K562 (cell line): ENCODE data around the gene NXF1. TPM values are rescaled to one million over a fixed set of nuclear protein-coding genes. Genes with fewer than 3 reads are reported as not detected.
A peak's percentile ranks its signal among the peaks of the same experiment; 100 is the strongest.

Experiments
- GABPA ChIP-seq: fragments of 200-800 bp; sonication (Bioruptor generic); conservative IDR thresholded peaks from 2 replicates; pipeline ENCODE4 v1.6.1; 2016; ENCODE audit warnings: low read depth, missing genetic modification characterization, missing compliant biosample characterization
- HNRNPLL ChIP-seq: fragments of 200-400 bp; formaldehyde crosslinking; IDR thresholded peaks from 2 replicates; pipeline ENCODE4 v1.6.1; 2017; ENCODE audit warnings: low read length, low read depth, mild to moderate bottlenecking; ENCODE audit not compliant: poor library complexity, severe bottlenecking
- ILK ChIP-seq: fragments of 450-650 bp; IDR thresholded peaks from 2 replicates; pipeline ENCODE4 v1.6.1; 2016; ENCODE audit warnings: missing genetic modification characterization, low read depth, mild to moderate bottlenecking, missing compliant biosample characterization, moderate library complexity, borderline replicate concordance
- KLF1 ChIP-seq: fragments of 450-650 bp; IDR thresholded peaks from 2 replicates; pipeline ENCODE4 v1.6.1; 2016; ENCODE audit warnings: missing genetic modification characterization, missing compliant biosample characterization
- KLF6 ChIP-seq: fragments of 250-450 bp; sonication (Bioruptor Pico); IDR thresholded peaks from 2 replicates; pipeline ENCODE4 v1.4.0; 2020; ENCODE audit warnings: mild to moderate bottlenecking, moderate library complexity, borderline replicate concordance
- MXI1 ChIP-seq: IDR thresholded peaks from 2 replicates; pipeline ENCODE4 v1.6.1; 2011; ENCODE audit warnings: low read depth, mild to moderate bottlenecking, improper control_type of control experiment, low read length
- RBM39 ChIP-seq: fragments of 200-400 bp; formaldehyde crosslinking; optimal IDR thresholded peaks from 2 replicates; pipeline ENCODE3; 2018; ENCODE audit warnings: low read depth, low read length
- SIX5 ChIP-seq, 2 experiments: IDR thresholded peaks; 2 replicates each; pipeline ENCODE4 v1.6.1; 2011; ENCODE audit warnings: low read length in 2 of 2, borderline replicate concordance in 1 of 2, low read depth in 1 of 2, mild to moderate bottlenecking in 1 of 2, moderate library complexity in 1 of 2; ENCODE audit not compliant: insufficient read depth in 1 of 2
- STAG1 ChIP-seq: sonication (generic); formaldehyde crosslinking; IDR thresholded peaks from 2 replicates; pipeline ENCODE4 v1.5.0; 2020; ENCODE audit warnings: missing genetic modification reagents, borderline replicate concordance
- polyA plus RNA-seq, 8 experiments: library from polyadenylated mRNA; depleted of rRNA in 4 of 8; stranded (reverse) in 5 of 8; unstranded in 3 of 8; fragments of >200 nt; fragmentation: Nextera tagmentation in 2 of 8; fragmentation: Illumina TruSeq in 1 of 8; extraction: Ambion mirVana in 2 of 8; extraction: Trizol in 1 of 8; gene quantifications; 2 replicates each; pipeline versions ENCODE4 v1.2.1 to v1.2.3, GENCODE V29; 2011 to 2014; ENCODE audit warnings: inconsistent platforms in 1 of 8, missing spikeins in 1 of 8
- total RNA-seq, 7 experiments: library from RNA; depleted of rRNA in 6 of 7; stranded (reverse); fragments of >200 nt in 6 of 7; fragmentation: Illumina TruSeq in 2 of 7; extraction: Trizol in 2 of 7; gene quantifications; 2 replicates each; pipeline versions ENCODE4 v1.2.1 to v1.2.3, GENCODE V29; 2011 to 2021; ENCODE audit warnings: low replicate concordance in 1 of 7
- TF ChIP-seq, protein P1 (sequence below): fragments of 250-450 bp; sonication (Bioruptor Pico); IDR thresholded peaks from 2 replicates; pipeline ENCODE4 v1.8.0; 2021; ENCODE audit warnings: mild to moderate bottlenecking, moderate library complexity
- TF ChIP-seq, protein P2 (sequence below): IDR thresholded peaks from 3 replicates; pipeline ENCODE4 v1.6.1; 2011; ENCODE audit warnings: borderline replicate concordance, mild to moderate bottlenecking, moderate library complexity; ENCODE audit not compliant: insufficient read length; ENCODE audit errors: extremely low read depth

NXF1 gene
- total and polyA plus RNA-seq, 9 of the 15 experiments (the other 6 are each of a cell fraction or from before 2014, with no cell fraction given) = 18.1 to 98.3 (median 35.8) TPM

DNA sequence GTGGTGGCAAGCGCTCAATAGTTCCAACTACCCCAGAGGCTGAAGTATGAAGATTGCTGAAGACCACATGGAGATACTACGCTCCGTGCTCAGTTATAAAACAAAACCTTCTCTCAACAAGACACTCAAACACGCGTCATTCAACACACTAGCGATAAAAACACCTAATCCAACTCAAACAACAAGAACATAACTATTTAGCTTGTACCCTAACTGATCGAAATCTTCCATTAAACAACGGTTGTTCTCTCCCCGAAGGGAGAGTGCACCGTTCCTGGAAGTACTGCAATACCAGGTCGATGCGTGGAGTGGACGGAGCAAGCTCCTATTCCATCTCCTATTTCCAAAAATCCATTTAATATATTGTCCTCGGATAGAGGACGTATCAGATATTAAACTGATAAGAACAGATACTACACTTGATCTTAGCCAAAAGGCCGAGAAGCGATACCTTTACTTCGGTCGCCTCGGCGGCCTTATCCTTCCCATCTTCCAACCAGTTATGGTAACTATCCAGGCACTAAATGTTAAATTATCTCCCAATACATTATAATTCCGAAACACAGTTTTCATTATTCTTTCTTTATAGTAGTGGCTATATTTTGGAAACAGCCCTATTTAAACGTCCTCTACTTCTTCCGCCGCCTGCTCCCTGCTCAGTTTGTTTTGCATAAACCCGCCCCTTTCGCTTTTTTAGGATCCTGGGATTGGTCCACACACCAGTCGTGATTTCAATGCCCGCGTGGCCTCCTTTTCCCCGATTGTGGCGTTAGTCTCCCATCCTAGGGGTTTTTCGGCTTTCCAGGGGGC is 36.3 kb upstream of the NXF1 start (continued):
- TF ChIP-seq, protein P1, sequence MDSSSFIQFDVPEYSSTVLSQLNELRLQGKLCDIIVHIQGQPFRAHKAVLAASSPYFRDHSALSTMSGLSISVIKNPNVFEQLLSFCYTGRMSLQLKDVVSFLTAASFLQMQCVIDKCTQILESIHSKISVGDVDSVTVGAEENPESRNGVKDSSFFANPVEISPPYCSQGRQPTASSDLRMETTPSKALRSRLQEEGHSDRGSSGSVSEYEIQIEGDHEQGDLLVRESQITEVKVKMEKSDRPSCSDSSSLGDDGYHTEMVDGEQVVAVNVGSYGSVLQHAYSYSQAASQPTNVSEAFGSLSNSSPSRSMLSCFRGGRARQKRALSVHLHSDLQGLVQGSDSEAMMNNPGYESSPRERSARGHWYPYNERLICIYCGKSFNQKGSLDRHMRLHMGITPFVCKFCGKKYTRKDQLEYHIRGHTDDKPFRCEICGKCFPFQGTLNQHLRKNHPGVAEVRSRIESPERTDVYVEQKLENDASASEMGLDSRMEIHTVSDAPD (CRISPR knock-in tag) = peak; percentile 82
- TF ChIP-seq, protein P2, sequence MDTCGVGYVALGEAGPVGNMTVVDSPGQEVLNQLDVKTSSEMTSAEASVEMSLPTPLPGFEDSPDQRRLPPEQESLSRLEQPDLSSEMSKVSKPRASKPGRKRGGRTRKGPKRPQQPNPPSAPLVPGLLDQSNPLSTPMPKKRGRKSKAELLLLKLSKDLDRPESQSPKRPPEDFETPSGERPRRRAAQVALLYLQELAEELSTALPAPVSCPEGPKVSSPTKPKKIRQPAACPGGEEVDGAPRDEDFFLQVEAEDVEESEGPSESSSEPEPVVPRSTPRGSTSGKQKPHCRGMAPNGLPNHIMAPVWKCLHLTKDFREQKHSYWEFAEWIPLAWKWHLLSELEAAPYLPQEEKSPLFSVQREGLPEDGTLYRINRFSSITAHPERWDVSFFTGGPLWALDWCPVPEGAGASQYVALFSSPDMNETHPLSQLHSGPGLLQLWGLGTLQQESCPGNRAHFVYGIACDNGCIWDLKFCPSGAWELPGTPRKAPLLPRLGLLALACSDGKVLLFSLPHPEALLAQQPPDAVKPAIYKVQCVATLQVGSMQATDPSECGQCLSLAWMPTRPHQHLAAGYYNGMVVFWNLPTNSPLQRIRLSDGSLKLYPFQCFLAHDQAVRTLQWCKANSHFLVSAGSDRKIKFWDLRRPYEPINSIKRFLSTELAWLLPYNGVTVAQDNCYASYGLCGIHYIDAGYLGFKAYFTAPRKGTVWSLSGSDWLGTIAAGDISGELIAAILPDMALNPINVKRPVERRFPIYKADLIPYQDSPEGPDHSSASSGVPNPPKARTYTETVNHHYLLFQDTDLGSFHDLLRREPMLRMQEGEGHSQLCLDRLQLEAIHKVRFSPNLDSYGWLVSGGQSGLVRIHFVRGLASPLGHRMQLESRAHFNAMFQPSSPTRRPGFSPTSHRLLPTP = no peak
- TF ChIP-seq ILK (tag) = no peak
- TF ChIP-seq STAG1 (CRISPR knock-in tag) = no peak
- peak; percentile 93 for TF ChIP-seq KLF6 (CRISPR knock-in tag)
- TF ChIP-seq GABPA (tag) = peak; percentile 74
- no peak; the same call in 1 of the 2 replicates for TF ChIP-seq KLF1
- TF ChIP-seq HNRNPLL = no peak
- TF ChIP-seq RBM39 = peak; percentile 99
- peak; percentile 95 for TF ChIP-seq MXI1
- TF ChIP-seq SIX5 (IDR thresholded peaks at IDR 0.05; ENCODE audit: borderline replicate concordance in 1 of 2, insufficient read depth in 1 of 2, low read depth in 1 of 2, low read length in 2 of 2) = peak; percentile 32 to 39; a peak in 1 of 4 replicates
